OCI-LY7 (cell line): Measurements from ENCODE around the gene KCNK15. TPM values are rescaled to one million over a fixed set of nuclear protein-coding genes. Genes with fewer than 3 reads are reported as not detected.

ENCODE experiments used
- BruUV-seq: library from RNA; stranded (reverse); fragments of 400-500 nt; replicated peaks from 2 replicates; lab custom pipeline; 2021; lab: Mats Ljungman, UMichigan
- CTCF ChIA-PET: fragments of 300-600 bp; sonication (Branson Sonifier 250); formaldehyde crosslinking; loops from one replicate; lab custom pipeline; 2022; ENCODE audit warnings: antibody characterized with exemption; ENCODE audit not compliant: unreplicated experiment; lab: Charles Lee
- POLR2A ChIA-PET: fragments of 300-600 bp; sonication (Branson Sonifier 250); formaldehyde crosslinking; loops from one replicate; lab custom pipeline; 2022; ENCODE audit warnings: antibody characterized with exemption; lab: Charles Lee
- DNase-seq: peaks from one replicate; pipeline ENCODE4 v3.0.0-alpha.2; 2015; ENCODE audit warnings: low spot score
- H2AFZ ChIP-seq: fragments of 200-600 bp; sonication (generic), shearing (Covaris generic); 2 replicates; pipeline ENCODE4 v1.6.1; 2014; ENCODE audit warnings: mild to moderate bottlenecking, antibody characterized with exemption, low read length, moderate library complexity
- H3K27ac ChIP-seq: fragments of 200-600 bp; sonication (generic); 2 replicates; pipeline ENCODE4 v1.5.1; 2014; ENCODE audit warnings: mixed run types, low read depth, mild to moderate bottlenecking, moderate library complexity, low read length, inconsistent platforms; ENCODE audit not compliant: poor library complexity, severe bottlenecking
- H3K36me3 ChIP-seq: fragments of 200-600 bp; sonication (generic); 2 replicates; pipeline ENCODE4 v1.6.1; 2014; ENCODE audit warnings: mild to moderate bottlenecking, antibody characterized with exemption, low read length, moderate library complexity, mixed read lengths; ENCODE audit not compliant: insufficient read depth
- H3K4me1 ChIP-seq: fragments of 200-600 bp; sonication (generic); 2 replicates; pipeline ENCODE4 v1.5.1; 2014; ENCODE audit warnings: mild to moderate bottlenecking, low read length; ENCODE audit not compliant: insufficient read depth, poor library complexity, severe bottlenecking
- H3K4me2 ChIP-seq: fragments of 200-600 bp; sonication (generic); 2 replicates; pipeline ENCODE4 v1.6.1; 2014; ENCODE audit warnings: mild to moderate bottlenecking, low read length
- H3K4me3 ChIP-seq: fragments of 200-600 bp; sonication (generic); 2 replicates; pipeline ENCODE4 v1.5.1; 2014; ENCODE audit warnings: mild to moderate bottlenecking, low read depth, low read length; ENCODE audit not compliant: poor library complexity, severe bottlenecking
- H3K79me2 ChIP-seq: fragments of 200-600 bp; sonication (generic); 2 replicates; pipeline ENCODE4 v1.6.1; 2016; ENCODE audit warnings: low read depth, mild to moderate bottlenecking, low read length, moderate library complexity, mixed read lengths; ENCODE audit not compliant: insufficient read depth
- H3K9me2 ChIP-seq: fragments of 200-600 bp; sonication (generic); 2 replicates; pipeline ENCODE4 v1.6.1; 2016; ENCODE audit warnings: mild to moderate bottlenecking, low read length, mixed read lengths; ENCODE audit not compliant: insufficient read depth
- H3K9me3 ChIP-seq: fragments of 200-600 bp; sonication (generic); 2 replicates; pipeline ENCODE4 v1.6.1; 2014; ENCODE audit warnings: mild to moderate bottlenecking, mixed run types, low read length, mixed read lengths
- H4K20me1 ChIP-seq: fragments of 200-600 bp; sonication (generic); 2 replicates; pipeline ENCODE4 v1.6.1; 2014; ENCODE audit warnings: mild to moderate bottlenecking, antibody characterized with exemption, low read length, moderate library complexity, mixed read lengths; ENCODE audit not compliant: insufficient read depth
- CTCF ChIP-seq: fragments of 200-600 bp; sonication (generic); conservative IDR thresholded peaks from 2 replicates; pipeline ENCODE4 v1.5.1; 2014; ENCODE audit warnings: mild to moderate bottlenecking, antibody characterized with exemption, low read length, moderate library complexity, mixed read lengths
- EZH2phosphoT487 ChIP-seq: fragments of 200-600 bp; sonication (generic); IDR thresholded peaks from 2 replicates; pipeline ENCODE4 v1.6.1; 2018; ENCODE audit warnings: low read depth, borderline replicate concordance, mild to moderate bottlenecking, mixed run types, antibody characterized with exemption, low read length, moderate library complexity, mixed read lengths
- intact Hi-C: fragments of 100-400 bp; cut with micrococcal nuclease; formaldehyde crosslinking; loops from one replicate; pipeline ENCODE4 v1.10.0; 2022; ENCODE audit not compliant: unreplicated experiment
- total RNA-seq, 2 experiments: library from RNA; depleted of rRNA in 1 of 2; stranded (reverse); fragments of >200 nt in 1 of 2; shearing (Covaris generic) in 1 of 2; gene quantifications; 2 replicates each; pipeline ENCODE4 v1.2.3, GENCODE V29; 2014 to 2022

Gene KCNK15
- total RNA-seq, 2 experiments from 2014 or later, result not detected

DNA sequence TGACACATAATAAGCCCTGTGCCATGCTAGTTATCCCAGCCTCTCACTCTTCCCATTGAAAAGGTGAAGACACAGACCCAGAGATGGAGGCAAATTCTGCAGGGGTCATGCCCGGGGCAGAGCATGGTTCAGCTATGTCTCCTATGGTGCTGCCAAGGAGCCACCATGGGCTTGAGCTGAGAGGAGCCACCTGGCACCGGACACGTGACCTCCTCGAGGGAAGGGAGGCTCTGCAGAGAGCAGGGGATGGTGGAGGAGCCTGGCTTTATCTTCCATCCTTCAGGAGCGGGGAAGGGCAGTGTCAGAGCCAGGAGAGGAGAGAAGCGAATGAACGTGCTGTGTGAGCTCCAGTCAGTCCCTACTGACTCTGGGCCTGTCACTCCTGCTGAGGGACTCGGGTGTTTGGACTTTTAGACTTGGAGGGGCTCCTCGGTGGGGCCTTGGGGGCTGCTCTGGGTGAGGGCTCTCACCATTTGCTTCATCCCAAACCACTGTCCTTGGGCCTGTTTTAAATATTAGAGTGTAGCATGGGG, 41.6 kb upstream of the KCNK15 start:
- intact Hi-C loops, result no loop called here
- BruUV-seq, result no TSS peak
- CTCF ChIA-PET, result no interaction called here
- no peak overlapping the region for H2AFZ ChIP-seq
- H3K4me1 ChIP-seq, result no peaks in the 10 kb centered on the region
- H4K20me1 ChIP-seq, result no peaks in the 10 kb centered on the region
- no peaks in the 10 kb centered on the region for H3K9me3 ChIP-seq
- H3K79me2 ChIP-seq, result no peaks in the 10 kb centered on the region
- TF ChIP-seq CTCF (no peak), EZH2phosphoT487 (no peak)
- no peaks in the 10 kb centered on the region for H3K36me3 ChIP-seq
- H3K4me3 ChIP-seq, result no peak overlapping the region
- no peak for DNase-seq
- POLR2A ChIA-PET, result no interaction called here
- H3K4me2 ChIP-seq, result no peak overlapping the region
- no peaks in the 10 kb centered on the region for H3K9me2 ChIP-seq
- H3K27ac ChIP-seq, result no peak overlapping the region

GRCh38 chr20:44704551-44704971, 41.1 kb upstream of the KCNK15 start:
- no peak overlapping the region for H3K27ac ChIP-seq
- no peak overlapping the region for H3K4me2 ChIP-seq
- no peaks in the 10 kb centered on the region for H4K20me1 ChIP-seq
- no TSS peak for BruUV-seq
- no peaks in the 10 kb centered on the region for H3K4me1 ChIP-seq
- ChIA-PET POLR2A (interaction anchor here (0.6 kb wide), 1 partner anchor 28 kb away, joined by 5 read pairs; no protein-coding TSS in a partner anchor), CTCF (no interaction called here)
- H2AFZ ChIP-seq, result no peak overlapping the region
- H3K36me3 ChIP-seq, result no peaks in the 10 kb centered on the region
- no peaks in the 10 kb centered on the region for H3K9me2 ChIP-seq
- TF ChIP-seq CTCF (no peak), EZH2phosphoT487 (no peak)
- H3K4me3 ChIP-seq, result no peak overlapping the region
- DNase-seq, result no peak
- H3K9me3 ChIP-seq, result no peaks in the 10 kb centered on the region
- no peaks in the 10 kb centered on the region for H3K79me2 ChIP-seq
- intact Hi-C loops, result no loop called here

DNA sequence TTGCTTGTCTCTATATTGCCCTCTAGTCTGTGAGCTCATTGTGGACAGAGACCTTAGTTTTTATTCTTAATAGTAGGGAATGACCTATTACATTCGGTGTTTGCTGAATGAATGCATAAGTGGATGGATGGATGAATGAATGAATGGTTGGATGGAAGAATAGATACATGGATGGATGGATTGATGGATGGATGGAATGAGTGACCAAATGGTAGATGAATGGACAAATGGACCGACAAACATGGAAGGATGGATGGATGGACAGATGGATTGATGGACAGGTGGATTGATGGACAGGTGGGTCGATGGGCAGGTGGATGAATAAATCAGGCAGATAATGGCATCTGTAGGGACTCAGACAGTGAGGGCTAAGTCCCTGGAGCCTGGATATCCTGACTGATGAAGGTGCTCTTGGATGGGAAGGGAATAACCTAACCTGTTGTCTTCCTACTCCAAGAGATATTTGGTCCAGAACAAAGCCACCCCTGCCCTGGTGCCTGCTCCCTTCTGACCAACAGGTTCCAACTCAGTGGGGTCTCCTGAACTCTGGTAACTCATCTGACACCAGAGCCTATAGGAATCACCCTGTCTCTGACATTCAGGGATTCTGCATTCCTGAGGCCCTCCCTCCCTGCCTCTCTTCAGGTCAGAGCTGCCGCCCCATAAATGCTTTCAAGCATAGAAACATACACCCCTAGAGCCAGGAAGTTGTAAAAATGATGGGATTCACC, 40.1 kb upstream of the KCNK15 start:
- BruUV-seq, result no TSS peak
- intact Hi-C loops, result no loop called here

More for the DNA sequence above, 40.1 kb upstream of the KCNK15 start:
- POLR2A ChIA-PET, result no interaction called here
- Histone ChIP-seq H2AFZ (no peak overlapping the region), H3K36me3 (no peaks in the 10 kb centered on the region), H3K9me3 (no peaks in the 10 kb centered on the region), H3K79me2 (no peaks in the 10 kb centered on the region), H3K4me3 (no peak overlapping the region), H3K27ac (no peak overlapping the region), H3K9me2 (no peaks in the 10 kb centered on the region), H3K4me2 (no peak overlapping the region), H4K20me1 (no peaks in the 10 kb centered on the region), H3K4me1 (no peaks in the 10 kb centered on the region)
- DNase-seq, result no peak
- TF ChIP-seq EZH2phosphoT487, result no peak
- no peak for TF ChIP-seq CTCF
- CTCF ChIA-PET, result no interaction called here
